ENCODE measurements around the gene IL25.

IL25 gene

DNA sequence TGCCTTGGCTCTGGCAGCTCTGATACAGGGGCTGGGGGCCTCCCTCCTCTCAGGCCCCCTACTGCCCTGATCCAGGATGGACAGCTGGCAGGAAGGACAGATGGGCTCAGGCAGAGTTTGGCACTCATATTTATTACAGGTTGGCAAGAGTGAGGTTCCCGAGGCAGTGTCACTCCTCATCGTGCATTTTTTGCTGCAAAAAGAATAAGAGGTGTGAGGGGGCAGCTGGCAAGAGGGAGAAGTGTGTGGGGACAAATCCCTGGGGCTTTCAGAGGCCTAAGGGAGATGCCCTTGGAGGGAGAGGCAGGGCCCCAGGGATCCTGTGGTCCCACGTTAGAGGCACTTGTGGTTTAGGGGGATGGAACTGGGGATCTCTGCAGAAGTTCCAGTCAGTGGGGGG, 9.3 kb downstream of the IL25 start:
- Histone ChIP-seq H2AFZ (ENCODE audit: low read length) (no peak overlapping the region), H3K79me2 (ENCODE audit: insufficient read depth, low read length) (no peaks in the 10 kb centered on the region), H3K36me3 (ENCODE audit: insufficient read depth, low read length) (no peaks in the 10 kb centered on the region), H3K4me3 (ENCODE audit: low read depth, low read length, poor library complexity, severe bottlenecking) (no peak overlapping the region), H3K9me3 (ENCODE audit: low read length) (no peaks in the 10 kb centered on the region), H3K9ac (ENCODE audit: low read length) (no peak overlapping the region), H3K9me2 (ENCODE audit: low read depth, low read length) (no peaks in the 10 kb centered on the region), H3K4me1 (ENCODE audit: insufficient read depth, low read length, severe bottlenecking) (no peaks in the 10 kb centered on the region), H3F3A (ENCODE audit: insufficient read depth, low read length) (no peaks in the 10 kb centered on the region), H3K27me3 (ENCODE audit: insufficient read depth, low read length) (peaks cover 7% of the 10 kb centered on the region; the same call in 1 of the 2 replicates), H3K27ac (ENCODE audit: low read depth, low read length, poor library complexity, severe bottlenecking) (no peak overlapping the region), H3K4me2 (ENCODE audit: low read length) (no peak overlapping the region), H4K20me1 (ENCODE audit: insufficient read depth, low read length) (no peaks in the 10 kb centered on the region)
- no peak for TF ChIP-seq CTCF (IDR thresholded peaks at IDR 0.05; ENCODE audit: low read length)
- TF ChIP-seq EZH2 (IDR thresholded peaks at IDR 0.05; ENCODE audit: borderline replicate concordance, low read length), result no peak

DNA sequence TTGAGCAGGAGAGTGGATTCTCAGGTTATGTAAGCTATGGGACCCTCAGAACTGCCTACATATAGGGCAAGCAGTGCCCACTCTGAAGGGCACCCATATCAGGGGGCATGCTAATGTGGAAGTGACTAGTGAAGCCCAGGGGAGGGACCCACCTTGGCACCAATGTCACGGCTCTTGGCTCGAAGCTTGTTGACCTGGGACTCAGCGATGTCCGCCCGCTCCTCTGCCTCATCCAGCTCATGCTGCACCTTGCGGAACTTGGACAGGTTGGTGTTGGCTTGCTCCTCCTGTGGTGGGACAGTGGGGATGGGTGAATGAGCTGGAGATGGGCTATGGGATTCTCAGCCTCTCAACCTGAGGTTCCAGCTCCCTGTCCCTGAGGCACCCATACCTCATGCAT, 9.7 kb downstream of the IL25 start:
- TF ChIP-seq CTCF (IDR thresholded peaks at IDR 0.05; ENCODE audit: low read length), result no peak
- TF ChIP-seq EZH2 (IDR thresholded peaks at IDR 0.05; ENCODE audit: borderline replicate concordance, low read length), result no peak
- Histone ChIP-seq H3F3A (ENCODE audit: insufficient read depth, low read length) (no peaks in the 10 kb centered on the region), H3K27me3 (ENCODE audit: insufficient read depth, low read length) (peaks cover 7% of the 10 kb centered on the region; the same call in 1 of the 2 replicates), H3K9me3 (ENCODE audit: low read length) (no peaks in the 10 kb centered on the region), H3K4me1 (ENCODE audit: insufficient read depth, low read length, severe bottlenecking) (no peaks in the 10 kb centered on the region), H3K9ac (ENCODE audit: low read length) (no peak overlapping the region), H3K79me2 (ENCODE audit: insufficient read depth, low read length) (no peaks in the 10 kb centered on the region), H3K36me3 (ENCODE audit: insufficient read depth, low read length) (no peaks in the 10 kb centered on the region), H3K4me3 (ENCODE audit: low read depth, low read length, poor library complexity, severe bottlenecking) (no peak overlapping the region), H3K9me2 (ENCODE audit: low read depth, low read length) (no peaks in the 10 kb centered on the region), H3K4me2 (ENCODE audit: low read length) (no peak overlapping the region), H3K27ac (ENCODE audit: low read depth, low read length, poor library complexity, severe bottlenecking) (no peak overlapping the region), H2AFZ (ENCODE audit: low read length) (no peak overlapping the region), H4K20me1 (ENCODE audit: insufficient read depth, low read length) (no peaks in the 10 kb centered on the region)

- H3K27me3 ChIP-seq (ENCODE audit: insufficient read depth, low read length), result peaks cover 7% of the 10 kb centered on the region; the same call in 1 of the 2 replicates
- no peaks in the 10 kb centered on the region for H3K79me2 ChIP-seq (ENCODE audit: insufficient read depth, low read length)
- no peaks in the 10 kb centered on the region for H4K20me1 ChIP-seq (ENCODE audit: insufficient read depth, low read length)
- H3K27ac ChIP-seq (ENCODE audit: low read depth, low read length, poor library complexity, severe bottlenecking), result no peak overlapping the region
- no peaks in the 10 kb centered on the region for H3K36me3 ChIP-seq (ENCODE audit: insufficient read depth, low read length)
- H3K9me2 ChIP-seq (ENCODE audit: low read depth, low read length), result no peaks in the 10 kb centered on the region
- H3K4me3 ChIP-seq (ENCODE audit: low read depth, low read length, poor library complexity, severe bottlenecking), result no peak overlapping the region
- H2AFZ ChIP-seq (ENCODE audit: low read length), result no peak overlapping the region
- H3F3A ChIP-seq (ENCODE audit: insufficient read depth, low read length), result no peaks in the 10 kb centered on the region
- no peak overlapping the region for H3K9ac ChIP-seq (ENCODE audit: low read length)
- no peak overlapping the region for H3K4me2 ChIP-seq (ENCODE audit: low read length)
- TF ChIP-seq EZH2 (IDR thresholded peaks at IDR 0.05; ENCODE audit: borderline replicate concordance, low read length) (no peak), CTCF (IDR thresholded peaks at IDR 0.05; ENCODE audit: low read length) (no peak)
- no peaks in the 10 kb centered on the region for H3K9me3 ChIP-seq (ENCODE audit: low read length)
- no peaks in the 10 kb centered on the region for H3K4me1 ChIP-seq (ENCODE audit: insufficient read depth, low read length, severe bottlenecking)
Measured at GRCh38 chr14:23382731-23383440, 10.3 kb downstream of the IL25 start.

Measured in OCI-LY1 (cell line).